Measurements from ENCODE around the gene CGB2. TPM values are rescaled to one million over a fixed set of nuclear protein-coding genes. Genes with fewer than 3 reads are reported as not detected.

Gene CGB2
- total RNA-seq, 4 donors from 2014 or later, result not detected

- no peaks in the 10 kb centered on the region for H3K27me3 ChIP-seq
- intact Hi-C loops (cut with DNase I; ENCODE audit: low total_unique reads), result loop anchor here (5.0 to 10.0 kb wide), 4 partner anchors 82 to 824 kb away; partner anchors contain the start of genes EMP3, FUZ, KCNA7 and MED25
- H3K4me3 ChIP-seq, result peak overlapping the region; percentile 75 to 99 (median 84)
- in situ Hi-C loops (cut with MboI; ENCODE audit: low sequenced_read_pairs in 4 of 4), result no loop called here
- H3K36me3 ChIP-seq, result peaks cover 0 to 36% of the 10 kb centered on the region in 2 donors
- peak overlapping the region; percentile 93 to 100 (median 99) for H3K27ac ChIP-seq
- TF ChIP-seq POLR2A (IDR thresholded peaks at IDR 0.05), result no peak
- no peak for TF ChIP-seq CTCF (IDR thresholded peaks at IDR 0.05 in 4 of 5, conservative IDR thresholded peaks at IDR 0.05 in 1 of 5)
- H3K9me3 ChIP-seq, result no peaks in the 10 kb centered on the region
- ATAC-seq, result no peak
- peaks cover 51 to 54% of the 10 kb centered on the region in 2 donors for H3K4me1 ChIP-seq
- no peak for DNase-seq
Measured at GRCh38 chr19:48990400-48990799, 41.3 kb upstream of the CGB2 start.

GRCh38 chr19:48991011-48991609 lies 40.6 kb upstream of the CGB2 start:
- no peaks in the 10 kb centered on the region for H3K27me3 ChIP-seq
- H3K27ac ChIP-seq, result peak overlapping the region; percentile 93 to 100 (median 99)
- TF ChIP-seq POLR2A (IDR thresholded peaks at IDR 0.05) (no peak), CTCF (IDR thresholded peaks at IDR 0.05 in 4 of 5, conservative IDR thresholded peaks at IDR 0.05 in 1 of 5) (no peak)
- no peaks in the 10 kb centered on the region for H3K9me3 ChIP-seq
- intact Hi-C loops (cut with DNase I; ENCODE audit: low total_unique reads) (loop anchor here (1.0 to 10.0 kb wide), 5 partner anchors 81 to 824 kb away; partner anchors contain the start of genes EMP3, FUZ, KCNA7 and MED25), in situ Hi-C loops (cut with MboI; ENCODE audit: low sequenced_read_pairs in 4 of 4) (no loop called here)
- peaks cover 51 to 54% of the 10 kb centered on the region in 2 donors for H3K4me1 ChIP-seq
- DNase-seq (peak in 1 of 2 donors; percentile 62), ATAC-seq (no peak)
- H3K4me3 ChIP-seq, result peak overlapping the region; percentile 75 to 99 (median 84)
- H3K36me3 ChIP-seq, result peaks cover 0 to 29% of the 10 kb centered on the region in 2 donors

GRCh38 chr19:48991873-48992580 lies 39.7 kb upstream of the CGB2 start:
- Histone ChIP-seq H3K9me3 (no peaks in the 10 kb centered on the region), H3K27me3 (no peaks in the 10 kb centered on the region), H3K4me1 (peaks cover 51 to 56% of the 10 kb centered on the region in 2 donors), H3K4me3 (peak overlapping the region; percentile 75 to 99 (median 84)), H3K27ac (peak overlapping the region; percentile 93 to 100 (median 99)), H3K36me3 (peaks cover 0 to 22% of the 10 kb centered on the region in 2 donors)
- ATAC-seq (peak; percentile 27 to 49), DNase-seq (peak; percentile 77 to 83)
- intact Hi-C loops (cut with DNase I; ENCODE audit: low total_unique reads) (loop anchor here (1.0 to 10.0 kb wide), 7 partner anchors 80 to 823 kb away; partner anchors contain the start of genes EMP3, FUZ, KCNA7 and MED25), in situ Hi-C loops (cut with MboI; ENCODE audit: low sequenced_read_pairs in 4 of 4) (no loop called here)
- TF ChIP-seq POLR2A (IDR thresholded peaks at IDR 0.05) (peak; percentile 70 to 79), CTCF (IDR thresholded peaks at IDR 0.05 in 4 of 5, conservative IDR thresholded peaks at IDR 0.05 in 1 of 5) (no peak)

- Histone ChIP-seq H3K4me1 (peaks cover 51% of the 10 kb centered on the region in 2 donors), H3K27ac (peak overlapping the region; percentile 93 to 100 (median 99)), H3K27me3 (no peaks in the 10 kb centered on the region), H3K36me3 (peaks cover 0 to 15% of the 10 kb centered on the region in 2 donors), H3K9me3 (no peaks in the 10 kb centered on the region), H3K4me3 (peak overlapping the region; percentile 75 to 99 (median 84))
- peak in 1 of 2 donors; percentile 2 for ATAC-seq
- intact Hi-C loops (cut with DNase I; ENCODE audit: low total_unique reads) (loop anchor here (1.0 to 10.0 kb wide), 7 partner anchors 27 to 822 kb away; partner anchors contain the start of genes EMP3, FTL, FUZ and KCNA7), in situ Hi-C loops (cut with MboI; ENCODE audit: low sequenced_read_pairs in 4 of 4) (no loop called here)
- no peak for DNase-seq
- no peak for TF ChIP-seq POLR2A (IDR thresholded peaks at IDR 0.05)
- TF ChIP-seq CTCF (IDR thresholded peaks at IDR 0.05 in 4 of 5, conservative IDR thresholded peaks at IDR 0.05 in 1 of 5), result no peak
Measured at GRCh38 chr19:48992581-48993174, 39.0 kb upstream of the CGB2 start.
